Small intestine (tissue), 7 donors: ENCODE results near the gene F12. TPM values are rescaled to one million over a fixed set of nuclear protein-coding genes. Genes with fewer than 3 reads are reported as not detected.
A peak's percentile ranks its signal among the peaks of the same experiment; 100 is the strongest.
"Not testable (repeated sequence)": the region's sequence is repeated elsewhere in the genome, so short reads cannot be mapped to it uniquely, and the experiment has no call there.

ENCODE experiments used
- DNase-seq, 2 donors: peaks; one replicate each; pipeline versions ENCODE4 v3.0.0 to v3.0.0-alpha.2; 2013
- FAIRE-seq: peaks from 2 replicates; lab custom pipeline; 2012; peaks lifted over from hg19 to GRCh38; lab: Jason Lieb, UNC
- H3K27ac ChIP-seq, 3 donors: one replicate each; pipeline ENCODE4 v1.5.1; 2013; ENCODE audit warnings: low read length in 2 of 3, mild to moderate bottlenecking in 2 of 3, control low read depth in 1 of 3, inconsistent platforms in 1 of 3, low read depth in 1 of 3, moderate library complexity in 1 of 3
- H3K27me3 ChIP-seq, 3 donors: one replicate each; pipeline ENCODE4 v1.6.1; 2013; ENCODE audit warnings: low read length in 3 of 3, inconsistent platforms in 1 of 3; ENCODE audit not compliant: control insufficient read depth in 3 of 3, insufficient read depth in 3 of 3
- H3K36me3 ChIP-seq, 3 donors: one replicate each; pipeline ENCODE4 v1.6.1; 2013; ENCODE audit warnings: low read length in 3 of 3, inconsistent platforms in 1 of 3, low read depth in 1 of 3, mild to moderate bottlenecking in 1 of 3, moderate library complexity in 1 of 3; ENCODE audit not compliant: control insufficient read depth in 3 of 3, insufficient read depth in 2 of 3
- H3K4me1 ChIP-seq, 3 donors: one replicate each; pipeline ENCODE4 v1.6.1; 2013; ENCODE audit warnings: low read length in 2 of 3, inconsistent platforms in 1 of 3, low read depth in 1 of 3, mild to moderate bottlenecking in 1 of 3, moderate library complexity in 1 of 3; ENCODE audit not compliant: control insufficient read depth in 3 of 3, insufficient read depth in 2 of 3
- H3K4me3 ChIP-seq, 3 donors: one replicate each; pipeline ENCODE4 v1.5.1; 2013; ENCODE audit warnings: low read length in 3 of 3, control low read depth in 1 of 3, inconsistent platforms in 1 of 3, low read depth in 1 of 3, mild to moderate bottlenecking in 1 of 3, moderate library complexity in 1 of 3
- H3K9me3 ChIP-seq, 2 donors: one replicate each; pipeline ENCODE4 v1.6.1; 2013; ENCODE audit warnings: low read depth in 1 of 2, low read length in 1 of 2; ENCODE audit not compliant: control insufficient read depth in 2 of 2, insufficient read depth in 1 of 2
- WGBS, 3 donors: extraction: QIAGEN DNeasy Blood & Tissue Kit; methylation state at CpG; one replicate each; pipeline ENCODE4 v1.1.7; 2013; 5-methylcytosine and 5-hydroxymethylcytosine counted together
- polyA plus RNA-seq, 4 donors: library from polyadenylated mRNA; stranded (reverse) in 3 of 4; unstranded in 1 of 4; fragments of 200-250 nt in 3 of 4; fragments of 120-200 nt in 1 of 4; gene quantifications; one replicate each; pipeline versions ENCODE4 v1.2.1 to v1.2.3, GENCODE V29; 2013
- donor health status: healthy with polysubstance abuse.
- donor health status: control.
- donor health status: control.
- donor health status: Bipolar disorder and iron deficiency.
- donor health status: healthy.

F12 gene
- polyA plus RNA-seq, 4 donors, result 0.28 to 22.4 (median 18.6) TPM

DNA sequence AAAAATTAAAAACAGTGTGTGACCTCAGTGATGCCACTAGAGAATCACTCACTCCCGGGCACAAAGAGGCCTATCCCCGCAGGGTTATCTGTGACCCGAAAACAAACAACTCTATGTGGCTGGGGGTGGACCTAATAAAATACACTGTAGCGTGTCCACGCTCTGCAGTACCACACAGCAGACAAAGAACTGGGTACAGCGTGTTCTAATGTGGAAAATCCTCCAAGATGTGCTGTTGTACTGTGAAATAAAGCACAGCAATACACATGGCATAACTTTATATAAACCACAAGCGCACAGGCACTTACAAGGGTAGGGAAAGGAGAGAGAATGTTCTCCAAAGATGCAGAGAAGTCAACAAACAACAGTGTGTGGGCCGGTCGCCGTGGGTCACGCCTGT, 33.3 kb downstream of the F12 start:
- Histone ChIP-seq H3K9me3 (no peaks in the 10 kb centered on the region), H3K27ac (no peak overlapping the region), H3K4me3 (no peak overlapping the region), H3K4me1 (peaks cover 0 to 7% (median 0%) of the 10 kb centered on the region in 3 donors), H3K36me3 (peaks cover 0 to 14% (median 0%) of the 10 kb centered on the region in 3 donors), H3K27me3 (no peaks in the 10 kb centered on the region)
- WGBS, 3 donors, result 76 to 85% (median 83%) methylated on average over 11 of the region's 11 CpGs
- no peak for FAIRE-seq
- DNase-seq, result no peak

- not testable (repeated sequence) for FAIRE-seq, H3K27me3 ChIP-seq, DNase-seq, H3K4me1 ChIP-seq, H3K4me3 ChIP-seq, H3K9me3 ChIP-seq, H3K27ac ChIP-seq
- H3K36me3 ChIP-seq, result peaks cover 0 to 14% (median 0%) of the 10 kb centered on the region in 3 donors
- WGBS, 3 donors, result 65 to 77% (median 68%) methylated on average over 5 of the region's 5 CpGs
These were observed 33.8 kb downstream of the F12 start for GRCh38 chr5:177375516-177375915.

DNA sequence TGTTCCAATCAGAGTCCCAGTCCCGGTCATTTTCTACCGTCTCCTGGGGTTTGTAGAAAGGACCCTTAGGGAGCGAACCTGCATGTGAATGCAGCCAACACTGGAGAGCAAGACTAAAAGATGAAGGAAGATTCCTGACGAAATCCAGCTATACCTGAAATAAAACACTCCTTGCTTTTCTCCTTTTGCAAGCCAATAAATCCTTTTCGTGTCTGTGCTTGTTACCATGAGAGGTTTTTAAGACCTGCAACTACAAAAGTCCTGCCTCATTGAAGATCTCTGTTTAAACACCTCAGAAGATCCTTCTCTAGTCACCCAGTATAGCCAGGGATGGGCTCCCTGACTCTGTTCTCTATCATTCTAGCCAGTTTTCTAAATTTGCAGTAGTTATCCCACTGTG, 35.2 kb downstream of the F12 start:
- no peaks in the 10 kb centered on the region for H3K9me3 ChIP-seq
- H3K36me3 ChIP-seq, result peaks cover 0 to 16% (median 0%) of the 10 kb centered on the region in 3 donors
- H3K4me3 ChIP-seq, result no peak overlapping the region
- DNase-seq (no peak), FAIRE-seq (no peak)
- WGBS, 3 donors, result 76 to 88% (median 81%) methylated on average over 5 of the region's 5 CpGs
- H3K4me1 ChIP-seq, result peaks cover 0 to 17% (median 2%) of the 10 kb centered on the region in 3 donors
- no peaks in the 10 kb centered on the region for H3K27me3 ChIP-seq
- no peak overlapping the region for H3K27ac ChIP-seq

DNA sequence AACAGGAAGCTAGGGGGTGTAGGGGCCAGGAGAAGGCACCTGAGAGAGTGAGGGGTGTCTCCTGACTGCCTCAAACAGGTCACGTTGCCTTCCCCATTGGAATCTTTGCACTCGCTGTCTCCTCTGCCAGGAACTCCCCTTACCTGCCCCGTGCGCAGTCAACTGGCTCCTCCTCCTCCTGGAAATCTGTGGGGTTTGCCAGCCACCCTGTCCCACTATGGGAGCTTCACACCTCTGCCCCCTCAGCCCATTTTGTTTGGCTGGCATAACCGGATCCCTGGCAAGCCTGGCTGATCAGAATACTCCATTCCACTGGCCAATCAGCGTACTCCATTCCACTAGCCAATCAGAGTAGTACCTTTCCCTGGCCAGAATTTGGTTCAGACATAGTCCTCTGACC, 35.6 kb downstream of the F12 start:
- no peak for FAIRE-seq
- Histone ChIP-seq H3K36me3 (peaks cover 0 to 16% (median 0%) of the 10 kb centered on the region in 3 donors), H3K9me3 (no peaks in the 10 kb centered on the region), H3K4me3 (no peak overlapping the region), H3K4me1 (peaks cover 0 to 16% (median 2%) of the 10 kb centered on the region in 3 donors), H3K27ac (no peak overlapping the region), H3K27me3 (no peaks in the 10 kb centered on the region)
- no peak for DNase-seq
- WGBS, 3 donors, result 56 to 70% (median 69%) methylated on average over 6 of the region's 6 CpGs

DNA sequence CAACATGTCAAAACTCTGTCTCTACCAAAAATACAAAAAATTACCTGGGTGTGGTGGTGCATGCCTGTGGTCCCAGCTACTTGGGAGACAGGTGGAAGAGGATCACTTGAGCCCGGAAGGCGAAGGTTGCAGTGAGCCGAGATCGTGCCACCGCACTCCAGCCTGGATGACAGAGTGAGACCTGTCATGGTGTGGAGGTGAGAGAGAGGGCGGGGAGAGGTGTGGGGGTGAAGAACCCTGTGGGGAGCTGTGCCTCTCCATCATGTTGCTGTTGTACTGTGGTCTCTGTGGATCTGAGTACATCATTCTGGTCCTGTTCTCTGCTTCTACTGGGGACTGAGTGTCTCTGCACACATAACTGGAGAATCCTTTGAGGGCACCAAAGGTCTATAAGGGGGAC, 36.5 kb downstream of the F12 start:
- Histone ChIP-seq H3K36me3 (peaks cover 0 to 16% (median 0%) of the 10 kb centered on the region in 3 donors), H3K9me3 (no peaks in the 10 kb centered on the region), H3K27ac (no peak overlapping the region), H3K27me3 (no peaks in the 10 kb centered on the region), H3K4me1 (peaks cover 0 to 12% (median 2%) of the 10 kb centered on the region in 3 donors), H3K4me3 (no peak overlapping the region)
- no peak for FAIRE-seq
- WGBS, 3 donors, result 84 to 94% (median 90%) methylated on average over 6 of the region's 6 CpGs
- no peak for DNase-seq

DNA sequence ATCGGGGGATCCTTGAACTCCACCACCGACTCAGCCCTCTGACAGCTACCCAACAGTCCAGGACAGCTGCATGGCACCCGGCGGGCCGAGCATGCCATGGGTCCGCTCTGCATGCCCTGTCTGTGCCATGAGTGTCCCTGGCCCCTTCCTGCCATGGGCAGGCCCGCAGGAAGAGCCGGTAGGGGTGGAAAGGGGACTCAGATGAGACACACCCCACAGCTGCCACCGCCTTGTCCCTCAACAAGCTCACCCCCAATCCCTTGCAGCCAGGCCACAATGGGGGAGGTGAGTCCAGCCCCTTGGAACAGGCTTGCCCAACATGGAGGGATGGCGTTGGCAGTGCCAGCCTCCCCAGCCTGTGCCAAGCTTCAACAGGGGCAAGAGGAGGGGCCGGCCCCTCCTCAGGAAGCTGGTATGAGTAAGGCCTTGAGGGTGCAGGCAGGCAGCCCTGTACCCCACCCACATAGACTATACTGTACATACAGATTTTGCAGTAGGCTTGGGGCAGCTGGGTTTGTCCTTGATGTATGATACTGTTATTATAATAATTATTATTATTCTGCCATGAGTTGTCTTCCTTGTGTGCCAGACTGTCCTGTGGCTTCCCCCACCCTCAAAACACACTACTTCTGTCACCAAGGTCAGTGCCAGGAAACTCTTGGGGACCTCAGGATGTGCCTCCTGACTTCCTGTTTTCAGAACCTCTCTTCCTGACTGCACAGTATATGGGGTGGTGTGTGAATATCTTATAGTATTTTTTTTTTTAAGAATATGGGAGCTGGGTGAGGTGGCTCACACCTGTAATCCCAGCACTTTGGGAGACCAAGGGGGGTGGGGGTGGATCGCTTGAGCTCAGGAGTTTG, 37.1 kb downstream of the F12 start:
- DNase-seq (no peak), FAIRE-seq (no peak)
- Histone ChIP-seq H3K27me3 (no peaks in the 10 kb centered on the region), H3K4me1 (peaks cover 0 to 18% (median 2%) of the 10 kb centered on the region in 3 donors), H3K9me3 (no peaks in the 10 kb centered on the region), H3K4me3 (no peak overlapping the region), H3K27ac (peak overlapping the region in 1 of 3 donors; percentile 62), H3K36me3 (peaks cover 0 to 16% (median 0%) of the 10 kb centered on the region in 3 donors)
- 86 to 87% (median 87%) methylated on average over 11 to 12 of the region's 12 CpGs for WGBS, 3 donors

DNA sequence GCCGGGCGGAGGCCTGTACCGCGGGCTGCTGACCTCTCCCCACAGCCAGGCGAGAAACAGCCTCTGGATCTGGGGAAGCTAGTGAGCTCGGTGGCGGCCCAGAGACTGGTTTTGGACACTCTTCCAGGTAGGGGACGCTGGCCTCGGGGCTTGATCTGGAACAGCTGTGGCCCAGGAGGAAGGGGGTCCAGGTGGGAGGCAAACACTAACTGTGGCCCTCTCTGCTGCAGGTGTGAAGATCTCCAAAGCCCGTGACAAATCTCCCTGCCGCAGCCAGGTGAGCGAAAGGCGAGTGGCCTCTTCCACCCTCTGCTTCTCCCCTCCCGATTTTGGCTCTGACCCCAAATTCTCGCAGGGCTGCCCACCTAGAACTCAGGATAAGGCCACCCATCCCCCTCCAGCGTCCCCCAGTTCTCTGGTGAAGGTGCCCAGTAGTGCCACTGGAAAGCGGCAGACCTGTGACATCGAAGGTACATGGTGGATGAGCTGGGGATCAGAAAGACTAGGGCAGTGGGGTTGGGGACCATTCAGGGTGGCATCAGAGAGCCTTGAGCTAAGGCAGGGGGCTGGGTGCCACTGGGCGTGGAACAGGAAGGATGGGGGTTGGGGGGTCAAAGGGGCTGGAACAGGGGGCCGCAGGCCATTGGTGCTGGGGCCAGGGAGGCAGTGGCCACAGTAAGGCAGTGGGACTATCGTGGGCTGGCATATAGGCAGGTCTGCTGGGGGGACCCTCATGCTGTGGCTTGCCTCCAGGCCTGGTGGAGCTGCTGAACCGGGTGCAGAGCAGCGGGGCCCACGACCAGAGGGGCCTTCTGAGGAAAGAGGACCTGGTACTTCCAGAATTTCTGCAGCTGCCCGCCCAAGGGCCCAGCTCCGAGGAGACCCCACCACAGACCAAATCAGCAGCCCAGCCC, 38.0 kb downstream of the F12 start:
- Histone ChIP-seq H3K4me3 (peak overlapping the region in 2 of 3 donors; percentile 45 to 60), H3K9me3 (no peaks in the 10 kb centered on the region), H3K27me3 (no peaks in the 10 kb centered on the region), H3K4me1 (peaks cover 0 to 25% (median 2%) of the 10 kb centered on the region in 3 donors), H3K36me3 (peaks cover 0 to 16% (median 0%) of the 10 kb centered on the region in 3 donors), H3K27ac (peak overlapping the region; percentile 14 to 81 (median 65))
- FAIRE-seq (no peak), DNase-seq (no peak)
- 45 to 68% (median 64%) methylated on average over 20 to 26 of the region's 26 CpGs for WGBS, 3 donors
